PC-9 (cell line): Measurements from ENCODE around the gene ESR2.

ENCODE experiments used
- CTCF ChIP-seq: fragments of 200-600 bp; sonication (generic); conservative IDR thresholded peaks from 2 replicates; pipeline ENCODE4 v1.6.1; 2017; ENCODE audit warnings: mixed run types, antibody characterized with exemption, mild to moderate bottlenecking, moderate library complexity
- EZH2 ChIP-seq: fragments of 200-600 bp; sonication (generic); IDR thresholded peaks from 2 replicates; pipeline ENCODE4 v1.8.0; 2017; ENCODE audit warnings: antibody characterized with exemption, low read depth

DNA sequence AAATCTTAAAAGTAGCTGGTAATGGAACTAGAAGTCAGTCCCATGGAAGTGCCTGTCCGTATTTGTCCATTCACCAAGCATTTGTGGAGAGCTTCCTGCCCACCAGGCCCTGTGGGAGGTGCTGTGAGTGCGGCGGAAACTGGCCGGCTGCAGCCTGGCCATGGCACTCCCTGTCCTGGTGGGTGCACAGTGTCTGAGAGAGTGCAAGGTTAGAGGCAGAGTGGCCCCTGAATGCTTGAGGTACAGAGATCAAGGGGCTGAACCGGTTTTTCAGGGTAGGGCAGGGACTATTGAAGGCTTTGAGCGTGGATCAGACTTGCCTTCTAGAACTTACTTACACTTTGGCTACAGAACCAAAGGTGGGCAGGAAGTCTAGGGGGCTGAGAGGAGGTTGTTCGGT, 92.9 kb downstream of the ESR2 start:
- TF ChIP-seq CTCF = no peak
- TF ChIP-seq EZH2 = no peak
